ENCODE results near the gene XIRP2. TPM values are rescaled to one million over a fixed set of nuclear protein-coding genes. Genes with fewer than 3 reads are reported as not detected.

The XIRP2 gene
- total RNA-seq, 4 donors from 2014 or later, result 0.13 TPM; not detected in 3

GRCh38 chr2:167249197-167249596 is 360.9 kb downstream of the XIRP2 start:
- Histone ChIP-seq H3K4me3 (replicated peaks in 1 of 3) (no peak overlapping the region), H3K27ac (no peak overlapping the region), H3K36me3 (no peaks in the 10 kb centered on the region), H3K27me3 (no peaks in the 10 kb centered on the region), H3K9me3 (no peaks in the 10 kb centered on the region), H3K4me1 (no peaks in the 10 kb centered on the region)
- DNase-seq, result no peak
- no peak for TF ChIP-seq POLR2A (IDR thresholded peaks at IDR 0.05)
- TF ChIP-seq, protein P1, sequence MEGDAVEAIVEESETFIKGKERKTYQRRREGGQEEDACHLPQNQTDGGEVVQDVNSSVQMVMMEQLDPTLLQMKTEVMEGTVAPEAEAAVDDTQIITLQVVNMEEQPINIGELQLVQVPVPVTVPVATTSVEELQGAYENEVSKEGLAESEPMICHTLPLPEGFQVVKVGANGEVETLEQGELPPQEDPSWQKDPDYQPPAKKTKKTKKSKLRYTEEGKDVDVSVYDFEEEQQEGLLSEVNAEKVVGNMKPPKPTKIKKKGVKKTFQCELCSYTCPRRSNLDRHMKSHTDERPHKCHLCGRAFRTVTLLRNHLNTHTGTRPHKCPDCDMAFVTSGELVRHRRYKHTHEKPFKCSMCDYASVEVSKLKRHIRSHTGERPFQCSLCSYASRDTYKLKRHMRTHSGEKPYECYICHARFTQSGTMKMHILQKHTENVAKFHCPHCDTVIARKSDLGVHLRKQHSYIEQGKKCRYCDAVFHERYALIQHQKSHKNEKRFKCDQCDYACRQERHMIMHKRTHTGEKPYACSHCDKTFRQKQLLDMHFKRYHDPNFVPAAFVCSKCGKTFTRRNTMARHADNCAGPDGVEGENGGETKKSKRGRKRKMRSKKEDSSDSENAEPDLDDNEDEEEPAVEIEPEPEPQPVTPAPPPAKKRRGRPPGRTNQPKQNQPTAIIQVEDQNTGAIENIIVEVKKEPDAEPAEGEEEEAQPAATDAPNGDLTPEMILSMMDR (IDR thresholded peaks at IDR 0.05), result no peak
- intact Hi-C loops (cut with DNase I), result no loop called here
- 80 to 85% methylated on average over 4 of the region's 4 CpGs for WGBS, 2 donors

GRCh38 chr2:167253025-167253424 is 364.7 kb downstream of the XIRP2 start:
- no peak for TF ChIP-seq POLR2A (IDR thresholded peaks at IDR 0.05)
- TF ChIP-seq, protein P1 (IDR thresholded peaks at IDR 0.05), result no peak
- 84 to 86% methylated on average over 2 of the region's 2 CpGs for WGBS, 2 donors
- H3K4me3 ChIP-seq (replicated peaks in 1 of 3), result no peak overlapping the region
- no peaks in the 10 kb centered on the region for H3K9me3 ChIP-seq
- no peak for DNase-seq
- no peak overlapping the region for H3K27ac ChIP-seq
- intact Hi-C loops (cut with DNase I), result no loop called here
- H3K4me1 ChIP-seq, result no peaks in the 10 kb centered on the region
- H3K36me3 ChIP-seq, result no peaks in the 10 kb centered on the region
- H3K27me3 ChIP-seq, result no peaks in the 10 kb centered on the region

GRCh38 chr2:167254721-167255120 is 366.4 kb downstream of the XIRP2 start:
- Histone ChIP-seq H3K9me3 (no peaks in the 10 kb centered on the region), H3K27ac (no peak overlapping the region), H3K4me3 (replicated peaks in 1 of 3) (no peak overlapping the region), H3K36me3 (no peaks in the 10 kb centered on the region), H3K4me1 (no peaks in the 10 kb centered on the region), H3K27me3 (no peaks in the 10 kb centered on the region)
- no peak for TF ChIP-seq POLR2A (IDR thresholded peaks at IDR 0.05)
- TF ChIP-seq, protein P1 (IDR thresholded peaks at IDR 0.05), result no peak
- no peak for DNase-seq
- intact Hi-C loops (cut with DNase I), result no loop called here
- WGBS, 2 donors, result 70 to 73% methylated on average over 1 of the region's 1 CpG

GRCh38 chr2:167258712-167259111 is 370.4 kb downstream of the XIRP2 start:
- WGBS, 2 donors, result 66 to 68% methylated on average over 3 of the region's 3 CpGs
- intact Hi-C loops (cut with DNase I), result no loop called here
- TF ChIP-seq, protein P1 (IDR thresholded peaks at IDR 0.05), result no peak
- no peak for TF ChIP-seq POLR2A (IDR thresholded peaks at IDR 0.05)
- no peak overlapping the region for H3K27ac ChIP-seq
- no peaks in the 10 kb centered on the region for H3K27me3 ChIP-seq
- no peaks in the 10 kb centered on the region for H3K36me3 ChIP-seq
- no peak overlapping the region for H3K4me3 ChIP-seq (replicated peaks in 1 of 3)
- H3K9me3 ChIP-seq, result no peaks in the 10 kb centered on the region
- no peaks in the 10 kb centered on the region for H3K4me1 ChIP-seq
- no peak for DNase-seq

DNA sequence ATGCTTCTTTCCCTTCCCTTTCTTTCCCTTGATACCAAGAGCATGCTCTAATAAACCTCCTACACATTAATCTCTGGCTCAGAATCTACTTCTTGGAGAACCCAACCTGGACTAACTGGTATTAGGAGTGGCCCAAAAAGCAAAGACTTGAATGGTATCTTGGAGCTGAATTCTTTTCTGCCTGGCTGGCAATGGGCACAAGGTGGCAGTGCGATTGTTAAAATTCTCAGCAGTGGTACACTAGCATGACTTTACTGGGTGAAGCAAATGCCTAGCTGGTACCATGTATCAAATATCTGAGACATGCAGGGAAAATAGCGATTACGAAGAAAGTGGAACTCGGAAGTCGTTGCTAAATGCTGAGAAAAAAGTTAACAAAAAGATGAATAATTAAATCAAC is 376.1 kb downstream of the XIRP2 start:
- 78 to 80% methylated on average over 5 of the region's 5 CpGs for whole genome bisulfite sequencing, 2 donors
- Histone ChIP-seq H3K4me1 (no peaks in the 10 kb centered on the region), H3K27me3 (no peaks in the 10 kb centered on the region), H3K36me3 (no peaks in the 10 kb centered on the region), H3K9me3 (no peaks in the 10 kb centered on the region), H3K4me3 (replicated peaks in 1 of 3) (no peak overlapping the region), H3K27ac (no peak overlapping the region)
- DNase-seq, result no peak
- TF ChIP-seq POLR2A (IDR thresholded peaks at IDR 0.05), result no peak
- TF ChIP-seq, protein P1 (IDR thresholded peaks at IDR 0.05), result no peak
- intact Hi-C loops (cut with DNase I), result no loop called here
